ENCODE results near the gene TRIM71.

DNA sequence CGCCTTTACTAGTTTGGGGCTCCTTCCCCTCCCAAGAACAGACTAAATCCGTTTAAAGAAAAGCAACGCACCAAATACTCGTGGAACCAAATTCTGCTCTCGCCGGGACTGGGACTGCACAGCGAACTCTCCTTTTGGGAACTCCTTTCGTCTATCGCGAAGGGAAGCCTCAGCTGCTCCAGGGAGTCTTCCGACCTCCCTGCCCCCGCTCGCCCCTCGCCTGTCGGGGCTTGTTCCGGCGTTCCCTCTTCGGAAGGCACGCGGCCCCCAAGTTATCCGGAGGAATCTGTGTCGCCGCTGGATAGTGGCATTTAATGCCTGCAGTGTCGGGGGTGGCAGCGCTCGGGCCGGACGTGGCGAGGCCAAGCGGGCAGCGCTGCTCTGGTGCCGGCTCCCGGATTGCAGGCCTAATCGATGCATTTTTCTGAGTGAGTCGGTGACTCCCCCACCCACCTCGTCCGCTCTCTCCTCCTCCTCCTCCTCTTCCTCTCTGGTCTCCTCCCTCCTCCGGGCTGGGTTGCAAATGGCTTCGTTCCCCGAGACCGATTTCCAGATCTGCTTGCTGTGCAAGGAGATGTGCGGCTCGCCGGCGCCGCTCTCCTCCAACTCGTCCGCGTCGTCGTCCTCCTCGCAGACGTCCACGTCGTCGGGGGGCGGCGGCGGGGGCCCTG, at the start of gene TRIM71:
- TF ChIP-seq, protein P1, sequence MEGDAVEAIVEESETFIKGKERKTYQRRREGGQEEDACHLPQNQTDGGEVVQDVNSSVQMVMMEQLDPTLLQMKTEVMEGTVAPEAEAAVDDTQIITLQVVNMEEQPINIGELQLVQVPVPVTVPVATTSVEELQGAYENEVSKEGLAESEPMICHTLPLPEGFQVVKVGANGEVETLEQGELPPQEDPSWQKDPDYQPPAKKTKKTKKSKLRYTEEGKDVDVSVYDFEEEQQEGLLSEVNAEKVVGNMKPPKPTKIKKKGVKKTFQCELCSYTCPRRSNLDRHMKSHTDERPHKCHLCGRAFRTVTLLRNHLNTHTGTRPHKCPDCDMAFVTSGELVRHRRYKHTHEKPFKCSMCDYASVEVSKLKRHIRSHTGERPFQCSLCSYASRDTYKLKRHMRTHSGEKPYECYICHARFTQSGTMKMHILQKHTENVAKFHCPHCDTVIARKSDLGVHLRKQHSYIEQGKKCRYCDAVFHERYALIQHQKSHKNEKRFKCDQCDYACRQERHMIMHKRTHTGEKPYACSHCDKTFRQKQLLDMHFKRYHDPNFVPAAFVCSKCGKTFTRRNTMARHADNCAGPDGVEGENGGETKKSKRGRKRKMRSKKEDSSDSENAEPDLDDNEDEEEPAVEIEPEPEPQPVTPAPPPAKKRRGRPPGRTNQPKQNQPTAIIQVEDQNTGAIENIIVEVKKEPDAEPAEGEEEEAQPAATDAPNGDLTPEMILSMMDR (IDR thresholded peaks at IDR 0.05; ENCODE audit: poor library complexity): no peak
- no peak for TF ChIP-seq EZH2 (IDR thresholded peaks at IDR 0.05; ENCODE audit: borderline replicate concordance)
- no peak for TF ChIP-seq EZH2phosphoT487 (IDR thresholded peaks at IDR 0.05; ENCODE audit: low read depth, severe bottlenecking, unreplicated experiment)
